Renal cortical epithelial cell (primary cell): ENCODE results near the gene GCAT. TPM values are rescaled to one million over a fixed set of nuclear protein-coding genes. Genes with fewer than 3 reads are reported as not detected.
A peak's percentile ranks its signal among the peaks of the same experiment; 100 is the strongest.

Experiments
- DNase-seq: peaks from one replicate; pipeline ENCODE4 v3.0.0-alpha.2; 2011; ENCODE audit warnings: low read depth
- total RNA-seq: library from RNA; depleted of rRNA; stranded (reverse); fragments of >200 nt; gene quantifications from 2 replicates; pipeline ENCODE4 v1.2.3, GENCODE V29; 2014

The GCAT gene
- 9.9 and 24.7 TPM in 2 replicates for total RNA-seq

- DNase-seq = peak; percentile 88
These were observed at the start of gene GCAT for GRCh38 chr22:37807410-37808293. GCAT (plus strand) TSS chr22:37807934; CDS start chr22:37807968, 34 bp downstream.

- DNase-seq = no peak
These were observed 49.0 kb upstream of the GCAT start for GRCh38 chr22:37758694-37759093.

- no peak for DNase-seq
These were observed 48.5 kb upstream of the GCAT start for GRCh38 chr22:37759281-37759680.

- no peak for DNase-seq
These were observed 47.6 kb upstream of the GCAT start for GRCh38 chr22:37760152-37760551.

GRCh38 chr22:37762389-37762836 lies 45.3 kb upstream of the GCAT start:
- no peak for DNase-seq

GRCh38 chr22:37763012-37763411 lies 44.7 kb upstream of the GCAT start:
- DNase-seq = no peak

- no peak for DNase-seq
These were observed 44.1 kb upstream of the GCAT start for GRCh38 chr22:37763652-37764051.

GRCh38 chr22:37764622-37765021 lies 43.1 kb upstream of the GCAT start:
- DNase-seq = no peak

GRCh38 chr22:37765498-37765897 lies 42.2 kb upstream of the GCAT start:
- no peak for DNase-seq

- no peak for DNase-seq
These were observed 41.7 kb upstream of the GCAT start for GRCh38 chr22:37765953-37766576.

- DNase-seq = no peak
These were observed 39.5 kb upstream of the GCAT start for GRCh38 chr22:37768273-37768672.

GRCh38 chr22:37769056-37769455 lies 38.7 kb upstream of the GCAT start:
- no peak for DNase-seq

GRCh38 chr22:37771081-37771480 lies 36.7 kb upstream of the GCAT start:
- no peak for DNase-seq

- no peak for DNase-seq
These were observed 35.9 kb upstream of the GCAT start for GRCh38 chr22:37771702-37772427.

GRCh38 chr22:37774728-37775127 lies 33.0 kb upstream of the GCAT start:
- no peak for DNase-seq

- no peak for DNase-seq
These were observed 31.7 kb upstream of the GCAT start for GRCh38 chr22:37775785-37776638.

GRCh38 chr22:37776639-37777005 lies 31.1 kb upstream of the GCAT start:
- DNase-seq = no peak

GRCh38 chr22:37777122-37777687 lies 30.5 kb upstream of the GCAT start:
- peak; percentile 96 for DNase-seq

- no peak for DNase-seq
These were observed 29.2 kb upstream of the GCAT start for GRCh38 chr22:37778370-37779009.

- no peak for DNase-seq
These were observed 26.2 kb upstream of the GCAT start for GRCh38 chr22:37781434-37782059.
